GM23338 (cell line): ENCODE results near the gene NOL12. TPM values are rescaled to one million over a fixed set of nuclear protein-coding genes. Genes with fewer than 3 reads are reported as not detected.

Experiments used
- ATAC-seq: fragments of 200-7000 bp; cut with Tn5 transposase; 3 replicates; pipeline ENCODE4 v1.9.1; 2020
- DNase-seq: peaks from one replicate; pipeline ENCODE4 v3.0.0-alpha.2; 2015; ENCODE audit warnings: low spot score
- H2AFZ ChIP-seq: fragments of 200-600 bp; sonication (generic); 2 replicates; pipeline ENCODE4 v1.8.0; 2016; ENCODE audit warnings: antibody characterized with exemption, mild to moderate bottlenecking, moderate library complexity
- H3F3A ChIP-seq: fragments of 200-600 bp; sonication (generic); replicated peaks from 2 replicates; pipeline ENCODE4 v1.8.0; 2017; ENCODE audit warnings: antibody characterized with exemption, mixed run types, low read depth
- H3K27ac ChIP-seq: fragments of 200-600 bp; sonication (generic); 2 replicates; pipeline ENCODE4 v1.6.1; 2016; ENCODE audit warnings: low read depth
- H3K27me3 ChIP-seq: fragments of 200-600 bp; sonication (generic); 2 replicates; pipeline ENCODE4 v1.8.0; 2016; ENCODE audit warnings: mild to moderate bottlenecking, mixed run types, moderate library complexity; ENCODE audit not compliant: insufficient read depth
- H3K36me3 ChIP-seq: fragments of 200-600 bp; sonication (generic); 2 replicates; pipeline ENCODE4 v1.8.0; 2016; ENCODE audit warnings: mild to moderate bottlenecking; ENCODE audit not compliant: insufficient read depth
- H3K4me1 ChIP-seq: fragments of 200-600 bp; sonication (generic); 2 replicates; pipeline ENCODE4 v1.8.0; 2016; ENCODE audit warnings: mild to moderate bottlenecking, moderate library complexity; ENCODE audit not compliant: insufficient read depth
- H3K4me2 ChIP-seq: fragments of 200-600 bp; sonication (generic); 2 replicates; pipeline ENCODE4 v1.7.1; 2017; ENCODE audit warnings: mixed run types
- H3K4me3 ChIP-seq: fragments of 200-600 bp; sonication (generic); 2 replicates; pipeline ENCODE4 v1.6.1; 2016; ENCODE audit warnings: mixed run types
- H3K79me2 ChIP-seq: fragments of 200-600 bp; sonication (generic); replicated peaks from 2 replicates; pipeline ENCODE4 v1.8.0; 2017; ENCODE audit warnings: mild to moderate bottlenecking; ENCODE audit not compliant: insufficient read depth
- H3K9me2 ChIP-seq: fragments of 200-600 bp; sonication (generic); 2 replicates; pipeline ENCODE4 v1.8.0; 2017; ENCODE audit not compliant: insufficient read depth
- H4K20me1 ChIP-seq: fragments of 200-600 bp; sonication (generic); replicated peaks from 2 replicates; pipeline ENCODE4 v1.8.0; 2017; ENCODE audit warnings: mild to moderate bottlenecking; ENCODE audit not compliant: insufficient read depth
- H3K27ac Mint-ChIP-seq: 2 replicates; pipeline ENCODE4 v1.8.0; 2020; ENCODE audit warnings: inconsistent platforms, mild to moderate bottlenecking, moderate library complexity, mixed read lengths
- H3K27me3 Mint-ChIP-seq: 3 replicates; pipeline ENCODE4 v1.8.0; 2022; ENCODE audit warnings: low read depth, mild to moderate bottlenecking, moderate library complexity, mixed read lengths, inconsistent platforms; ENCODE audit not compliant: insufficient read depth, poor library complexity
- H3K36me3 Mint-ChIP-seq: 3 replicates; pipeline ENCODE4 v1.8.0; 2021; ENCODE audit warnings: low read depth, mild to moderate bottlenecking, inconsistent platforms, moderate library complexity, mixed read lengths
- H3K4me1 Mint-ChIP-seq: 3 replicates; pipeline ENCODE4 v1.8.0; 2020; ENCODE audit warnings: mild to moderate bottlenecking, inconsistent platforms, mixed read lengths
- H3K4me3 Mint-ChIP-seq: 3 replicates; pipeline ENCODE4 v1.8.0; 2021; ENCODE audit warnings: moderate library complexity, mild to moderate bottlenecking, inconsistent platforms, mixed read lengths
- H3K9me3 Mint-ChIP-seq: 3 replicates; pipeline ENCODE4 v1.8.0; 2020; ENCODE audit warnings: moderate library complexity, mild to moderate bottlenecking, inconsistent platforms, mixed read lengths
- EZH2 ChIP-seq: fragments of 200-600 bp; sonication (generic); IDR thresholded peaks from one replicate; pipeline ENCODE4 v1.8.0; 2017; ENCODE audit warnings: antibody characterized with exemption, mild to moderate bottlenecking, low read depth; ENCODE audit not compliant: unreplicated experiment
- EZH2phosphoT487 ChIP-seq: fragments of 200-600 bp; sonication (generic); IDR thresholded peaks from one replicate; pipeline ENCODE4 v1.8.1; 2018; ENCODE audit warnings: antibody characterized with exemption; ENCODE audit not compliant: unreplicated experiment
- NANOG ChIP-seq: IDR thresholded peaks from 2 replicates; pipeline ENCODE4 v1.6.1; 2016; ENCODE audit warnings: antibody characterized with exemption, borderline replicate concordance
- REST ChIP-seq: IDR thresholded peaks from one replicate; pipeline ENCODE4 v1.6.1; 2018; ENCODE audit warnings: antibody characterized with exemption; ENCODE audit not compliant: unreplicated experiment
- STAT1 ChIP-seq: IDR thresholded peaks from one replicate; pipeline ENCODE4 v1.6.1; 2016; ENCODE audit warnings: antibody characterized with exemption; ENCODE audit not compliant: unreplicated experiment
- ZNF114 ChIP-seq: fragments of 250-450 bp; sonication (Bioruptor Pico); IDR thresholded peaks from 2 replicates; pipeline ENCODE4 v1.5.0; 2020; ENCODE audit warnings: mild to moderate bottlenecking, moderate library complexity
- polyA plus RNA-seq: library from polyadenylated mRNA; unstranded; fragments of >200 nt; fragmentation: Nextera tagmentation; extraction: Ambion mirVana; gene quantifications from 2 replicates; pipeline ENCODE4 v1.2.1, GENCODE V29; 2016
- total RNA-seq: library from RNA; depleted of rRNA; stranded (reverse); fragments of >200 nt; shearing (Covaris generic); gene quantifications from 2 replicates; pipeline ENCODE4 v1.2.3, GENCODE V29; 2014
- TF ChIP-seq, protein P1 (sequence below): IDR thresholded peaks from 2 replicates; pipeline ENCODE4 v1.6.1; 2016; ENCODE audit warnings: antibody characterized with exemption
- TF ChIP-seq, protein P2 (sequence below), 2 experiments: fragments of 200-600 bp in 1 of 2; sonication (generic) in 1 of 2; conservative IDR thresholded peaks; 2 replicates each; pipeline versions ENCODE4 v1.5.1 to v1.6.1; 2016 to 2017; ENCODE audit warnings: antibody characterized with exemption in 2 of 2, low read depth in 2 of 2, mild to moderate bottlenecking in 2 of 2, moderate library complexity in 1 of 2
- TF ChIP-seq, protein P3 (sequence below): fragments of 250-450 bp; sonication (Bioruptor Pico); IDR thresholded peaks from 2 replicates; pipeline ENCODE4 v1.5.0; 2020; ENCODE audit warnings: mild to moderate bottlenecking, moderate library complexity

NOL12 gene
- total and polyA plus RNA-seq, 2 experiments from 2014 or later: 22.2 to 48.5 TPM

GRCh38 chr22:37705205-37705604 lies 19.1 kb downstream of the NOL12 start (continued):
- TF ChIP-seq REST (no peak), NANOG (no peak), EZH2phosphoT487 (no peak), STAT1 (no peak)
- TF ChIP-seq, protein P1, sequence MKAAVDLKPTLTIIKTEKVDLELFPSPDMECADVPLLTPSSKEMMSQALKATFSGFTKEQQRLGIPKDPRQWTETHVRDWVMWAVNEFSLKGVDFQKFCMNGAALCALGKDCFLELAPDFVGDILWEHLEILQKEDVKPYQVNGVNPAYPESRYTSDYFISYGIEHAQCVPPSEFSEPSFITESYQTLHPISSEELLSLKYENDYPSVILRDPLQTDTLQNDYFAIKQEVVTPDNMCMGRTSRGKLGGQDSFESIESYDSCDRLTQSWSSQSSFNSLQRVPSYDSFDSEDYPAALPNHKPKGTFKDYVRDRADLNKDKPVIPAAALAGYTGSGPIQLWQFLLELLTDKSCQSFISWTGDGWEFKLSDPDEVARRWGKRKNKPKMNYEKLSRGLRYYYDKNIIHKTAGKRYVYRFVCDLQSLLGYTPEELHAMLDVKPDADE: no peak
- TF ChIP-seq, protein P2, sequence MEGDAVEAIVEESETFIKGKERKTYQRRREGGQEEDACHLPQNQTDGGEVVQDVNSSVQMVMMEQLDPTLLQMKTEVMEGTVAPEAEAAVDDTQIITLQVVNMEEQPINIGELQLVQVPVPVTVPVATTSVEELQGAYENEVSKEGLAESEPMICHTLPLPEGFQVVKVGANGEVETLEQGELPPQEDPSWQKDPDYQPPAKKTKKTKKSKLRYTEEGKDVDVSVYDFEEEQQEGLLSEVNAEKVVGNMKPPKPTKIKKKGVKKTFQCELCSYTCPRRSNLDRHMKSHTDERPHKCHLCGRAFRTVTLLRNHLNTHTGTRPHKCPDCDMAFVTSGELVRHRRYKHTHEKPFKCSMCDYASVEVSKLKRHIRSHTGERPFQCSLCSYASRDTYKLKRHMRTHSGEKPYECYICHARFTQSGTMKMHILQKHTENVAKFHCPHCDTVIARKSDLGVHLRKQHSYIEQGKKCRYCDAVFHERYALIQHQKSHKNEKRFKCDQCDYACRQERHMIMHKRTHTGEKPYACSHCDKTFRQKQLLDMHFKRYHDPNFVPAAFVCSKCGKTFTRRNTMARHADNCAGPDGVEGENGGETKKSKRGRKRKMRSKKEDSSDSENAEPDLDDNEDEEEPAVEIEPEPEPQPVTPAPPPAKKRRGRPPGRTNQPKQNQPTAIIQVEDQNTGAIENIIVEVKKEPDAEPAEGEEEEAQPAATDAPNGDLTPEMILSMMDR (conservative IDR thresholded peaks at IDR 0.05; ENCODE audit: low read depth in 2 of 2): no peak

DNA sequence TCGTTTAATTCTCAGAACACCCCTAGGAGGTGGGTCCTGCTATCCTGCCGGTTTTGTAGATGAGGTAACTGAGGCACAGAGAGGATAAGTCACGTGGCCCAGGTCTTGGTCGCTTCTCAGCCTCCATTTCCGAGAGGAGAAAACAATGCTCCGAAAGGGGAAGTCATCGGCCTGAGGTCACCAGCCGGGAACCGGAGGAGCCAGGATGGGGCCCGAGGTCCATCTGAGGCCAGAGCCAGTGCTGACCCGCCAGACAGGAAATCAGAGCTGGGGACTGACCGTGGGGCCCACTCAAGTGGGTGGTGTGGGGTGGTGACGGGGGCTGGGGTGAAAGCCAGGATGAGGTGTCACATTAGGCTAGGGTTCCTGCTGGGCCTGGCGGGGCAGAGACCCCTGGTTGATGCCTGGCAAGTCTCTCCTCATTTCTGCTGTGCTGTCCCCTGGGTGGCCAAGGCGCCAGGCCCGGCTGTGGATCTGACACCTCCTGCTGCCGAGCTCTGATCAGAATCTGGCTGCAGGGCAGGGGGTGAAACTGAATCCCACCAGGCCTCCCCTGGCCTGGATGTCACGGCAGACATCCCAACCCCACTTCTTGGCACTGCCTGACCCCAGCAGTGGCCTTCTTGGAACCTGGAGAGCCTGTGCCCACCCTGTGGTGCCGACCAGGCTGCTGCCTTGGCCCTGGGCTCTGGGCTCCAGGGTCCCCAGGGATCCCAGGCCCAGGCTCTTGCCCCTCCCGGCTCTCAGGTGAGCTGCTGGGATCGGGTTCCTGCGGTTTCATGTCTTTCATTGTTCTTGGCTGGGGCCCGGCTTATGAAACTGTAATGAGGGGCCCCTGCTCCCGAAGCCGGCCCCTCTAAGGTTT lies 22.7 kb downstream of the NOL12 start:
- peaks cover 5% of the 10 kb centered on the region; the same call in 1 of the 2 replicates for H3K36me3 ChIP-seq
- no peaks in the 10 kb centered on the region for H3F3A ChIP-seq
- H3K79me2 ChIP-seq: no peaks in the 10 kb centered on the region
- Mint-ChIP-seq H3K4me3 (no peak overlapping the region), H3K36me3 (peaks cover 44% of the 10 kb centered on the region), H3K27ac (peak overlapping the region; percentile 38; the same call in 1 of the 2 replicates), H3K27me3 (peaks cover 13% of the 10 kb centered on the region), H3K4me1 (peaks cover 8% of the 10 kb centered on the region), H3K9me3 (no peaks in the 10 kb centered on the region)
- no peak overlapping the region for H3K27ac ChIP-seq
- ATAC-seq: peak; percentile 64
- H3K9me2 ChIP-seq: no peaks in the 10 kb centered on the region
- no peak overlapping the region for H3K4me3 ChIP-seq
- no peak overlapping the region for H2AFZ ChIP-seq
- H3K4me1 ChIP-seq: no peaks in the 10 kb centered on the region
- no peaks in the 10 kb centered on the region for H4K20me1 ChIP-seq
- no peaks in the 10 kb centered on the region for H3K27me3 ChIP-seq
- no peak overlapping the region for H3K4me2 ChIP-seq
- no peak for DNase-seq
- no peak for TF ChIP-seq EZH2
- TF ChIP-seq, protein P3, sequence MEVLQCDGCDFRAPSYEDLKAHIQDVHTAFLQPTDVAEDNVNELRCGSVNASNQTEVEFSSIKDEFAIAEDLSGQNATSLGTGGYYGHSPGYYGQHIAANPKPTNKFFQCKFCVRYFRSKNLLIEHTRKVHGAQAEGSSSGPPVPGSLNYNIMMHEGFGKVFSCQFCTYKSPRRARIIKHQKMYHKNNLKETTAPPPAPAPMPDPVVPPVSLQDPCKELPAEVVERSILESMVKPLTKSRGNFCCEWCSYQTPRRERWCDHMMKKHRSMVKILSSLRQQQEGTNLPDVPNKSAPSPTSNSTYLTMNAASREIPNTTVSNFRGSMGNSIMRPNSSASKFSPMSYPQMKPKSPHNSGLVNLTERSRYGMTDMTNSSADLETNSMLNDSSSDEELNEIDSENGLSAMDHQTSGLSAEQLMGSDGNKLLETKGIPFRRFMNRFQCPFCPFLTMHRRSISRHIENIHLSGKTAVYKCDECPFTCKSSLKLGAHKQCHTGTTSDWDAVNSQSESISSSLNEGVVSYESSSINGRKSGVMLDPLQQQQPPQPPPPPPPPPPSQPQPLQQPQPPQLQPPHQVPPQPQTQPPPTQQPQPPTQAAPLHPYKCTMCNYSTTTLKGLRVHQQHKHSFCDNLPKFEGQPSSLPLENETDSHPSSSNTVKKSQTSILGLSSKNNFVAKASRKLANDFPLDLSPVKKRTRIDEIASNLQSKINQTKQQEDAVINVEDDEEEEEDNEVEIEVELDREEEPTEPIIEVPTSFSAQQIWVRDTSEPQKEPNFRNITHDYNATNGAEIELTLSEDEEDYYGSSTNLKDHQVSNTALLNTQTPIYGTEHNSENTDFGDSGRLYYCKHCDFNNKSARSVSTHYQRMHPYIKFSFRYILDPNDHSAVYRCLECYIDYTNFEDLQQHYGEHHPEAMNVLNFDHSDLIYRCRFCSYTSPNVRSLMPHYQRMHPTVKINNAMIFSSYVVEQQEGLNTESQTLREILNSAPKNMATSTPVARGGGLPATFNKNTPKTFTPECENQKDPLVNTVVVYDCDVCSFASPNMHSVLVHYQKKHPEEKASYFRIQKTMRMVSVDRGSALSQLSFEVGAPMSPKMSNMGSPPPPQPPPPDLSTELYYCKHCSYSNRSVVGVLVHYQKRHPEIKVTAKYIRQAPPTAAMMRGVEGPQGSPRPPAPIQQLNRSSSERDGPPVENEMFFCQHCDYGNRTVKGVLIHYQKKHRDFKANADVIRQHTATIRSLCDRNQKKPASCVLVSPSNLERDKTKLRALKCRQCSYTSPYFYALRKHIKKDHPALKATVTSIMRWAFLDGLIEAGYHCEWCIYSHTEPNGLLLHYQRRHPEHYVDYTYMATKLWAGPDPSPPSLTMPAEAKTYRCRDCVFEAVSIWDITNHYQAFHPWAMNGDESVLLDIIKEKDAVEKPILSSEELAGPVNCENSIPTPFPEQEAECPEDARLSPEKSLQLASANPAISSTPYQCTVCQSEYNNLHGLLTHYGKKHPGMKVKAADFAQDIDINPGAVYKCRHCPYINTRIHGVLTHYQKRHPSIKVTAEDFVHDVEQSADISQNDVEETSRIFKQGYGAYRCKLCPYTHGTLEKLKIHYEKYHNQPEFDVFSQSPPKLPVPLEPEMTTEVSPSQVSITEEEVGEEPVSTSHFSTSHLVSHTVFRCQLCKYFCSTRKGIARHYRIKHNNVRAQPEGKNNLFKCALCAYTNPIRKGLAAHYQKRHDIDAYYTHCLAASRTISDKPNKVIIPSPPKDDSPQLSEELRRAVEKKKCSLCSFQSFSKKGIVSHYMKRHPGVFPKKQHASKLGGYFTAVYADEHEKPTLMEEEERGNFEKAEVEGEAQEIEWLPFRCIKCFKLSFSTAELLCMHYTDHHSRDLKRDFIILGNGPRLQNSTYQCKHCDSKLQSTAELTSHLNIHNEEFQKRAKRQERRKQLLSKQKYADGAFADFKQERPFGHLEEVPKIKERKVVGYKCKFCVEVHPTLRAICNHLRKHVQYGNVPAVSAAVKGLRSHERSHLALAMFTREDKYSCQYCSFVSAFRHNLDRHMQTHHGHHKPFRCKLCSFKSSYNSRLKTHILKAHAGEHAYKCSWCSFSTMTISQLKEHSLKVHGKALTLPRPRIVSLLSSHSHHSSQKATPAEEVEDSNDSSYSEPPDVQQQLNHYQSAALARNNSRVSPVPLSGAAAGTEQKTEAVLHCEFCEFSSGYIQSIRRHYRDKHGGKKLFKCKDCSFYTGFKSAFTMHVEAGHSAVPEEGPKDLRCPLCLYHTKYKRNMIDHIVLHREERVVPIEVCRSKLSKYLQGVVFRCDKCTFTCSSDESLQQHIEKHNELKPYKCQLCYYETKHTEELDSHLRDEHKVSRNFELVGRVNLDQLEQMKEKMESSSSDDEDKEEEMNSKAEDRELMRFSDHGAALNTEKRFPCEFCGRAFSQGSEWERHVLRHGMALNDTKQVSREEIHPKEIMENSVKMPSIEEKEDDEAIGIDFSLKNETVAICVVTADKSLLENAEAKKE (CRISPR knock-in tag): no peak
- no peak for TF ChIP-seq NANOG
- no peak for TF ChIP-seq ZNF114 (CRISPR knock-in tag)
